ENCODE data around the gene CACNA1C.

DNA sequence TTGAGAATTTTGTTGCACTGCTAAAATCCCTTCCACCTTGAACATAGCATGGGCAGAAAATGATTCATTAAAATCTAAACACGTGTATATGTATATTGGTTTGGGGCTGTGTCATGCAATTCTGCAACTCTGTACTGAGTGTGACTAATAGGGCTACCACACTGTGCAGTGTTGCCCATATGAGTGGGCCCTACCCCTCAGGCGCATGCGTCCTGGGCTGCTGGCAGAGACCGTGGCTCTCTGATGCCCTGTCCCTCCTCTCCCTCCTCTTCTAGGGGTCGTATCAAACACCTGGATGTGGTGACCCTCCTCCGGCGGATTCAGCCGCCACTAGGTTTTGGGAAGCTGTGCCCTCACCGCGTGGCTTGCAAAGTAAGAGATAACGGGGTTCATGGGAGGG lies 613.6 kb downstream of the CACNA1C start:
- TF ChIP-seq, protein P1, sequence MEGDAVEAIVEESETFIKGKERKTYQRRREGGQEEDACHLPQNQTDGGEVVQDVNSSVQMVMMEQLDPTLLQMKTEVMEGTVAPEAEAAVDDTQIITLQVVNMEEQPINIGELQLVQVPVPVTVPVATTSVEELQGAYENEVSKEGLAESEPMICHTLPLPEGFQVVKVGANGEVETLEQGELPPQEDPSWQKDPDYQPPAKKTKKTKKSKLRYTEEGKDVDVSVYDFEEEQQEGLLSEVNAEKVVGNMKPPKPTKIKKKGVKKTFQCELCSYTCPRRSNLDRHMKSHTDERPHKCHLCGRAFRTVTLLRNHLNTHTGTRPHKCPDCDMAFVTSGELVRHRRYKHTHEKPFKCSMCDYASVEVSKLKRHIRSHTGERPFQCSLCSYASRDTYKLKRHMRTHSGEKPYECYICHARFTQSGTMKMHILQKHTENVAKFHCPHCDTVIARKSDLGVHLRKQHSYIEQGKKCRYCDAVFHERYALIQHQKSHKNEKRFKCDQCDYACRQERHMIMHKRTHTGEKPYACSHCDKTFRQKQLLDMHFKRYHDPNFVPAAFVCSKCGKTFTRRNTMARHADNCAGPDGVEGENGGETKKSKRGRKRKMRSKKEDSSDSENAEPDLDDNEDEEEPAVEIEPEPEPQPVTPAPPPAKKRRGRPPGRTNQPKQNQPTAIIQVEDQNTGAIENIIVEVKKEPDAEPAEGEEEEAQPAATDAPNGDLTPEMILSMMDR (IDR thresholded peaks at IDR 0.05; ENCODE audit: low read depth, low read length, poor library complexity, severe bottlenecking): no peak
- TF ChIP-seq EZH2phosphoT487 (IDR thresholded peaks at IDR 0.05; ENCODE audit: borderline replicate concordance, low read length): no peak

Measured in DOHH2 (cell line).